GM19351 (cell line): ENCODE data around the gene B4GALT1.

ENCODE experiments used
- ATAC-seq: cut with Tn5 transposase; IDR thresholded peaks from one replicate; pipeline ENCODE4 v1.9.1; 2021; ENCODE audit warnings: mild to moderate bottlenecking, moderate library complexity; ENCODE audit not compliant: unreplicated experiment

The B4GALT1 gene

GRCh38 chr9:33125871-33126823 is 41.0 kb downstream of the B4GALT1 start:
- ATAC-seq = peak; percentile 34

- no peak for ATAC-seq
Observed at GRCh38 chr9:33125461-33125860, 41.7 kb downstream of the B4GALT1 start.

GRCh38 chr9:33124751-33125381 is 42.3 kb downstream of the B4GALT1 start:
- peak; percentile 67 for ATAC-seq

- ATAC-seq = no peak
Observed at GRCh38 chr9:33124046-33124445, 43.1 kb downstream of the B4GALT1 start.

DNA sequence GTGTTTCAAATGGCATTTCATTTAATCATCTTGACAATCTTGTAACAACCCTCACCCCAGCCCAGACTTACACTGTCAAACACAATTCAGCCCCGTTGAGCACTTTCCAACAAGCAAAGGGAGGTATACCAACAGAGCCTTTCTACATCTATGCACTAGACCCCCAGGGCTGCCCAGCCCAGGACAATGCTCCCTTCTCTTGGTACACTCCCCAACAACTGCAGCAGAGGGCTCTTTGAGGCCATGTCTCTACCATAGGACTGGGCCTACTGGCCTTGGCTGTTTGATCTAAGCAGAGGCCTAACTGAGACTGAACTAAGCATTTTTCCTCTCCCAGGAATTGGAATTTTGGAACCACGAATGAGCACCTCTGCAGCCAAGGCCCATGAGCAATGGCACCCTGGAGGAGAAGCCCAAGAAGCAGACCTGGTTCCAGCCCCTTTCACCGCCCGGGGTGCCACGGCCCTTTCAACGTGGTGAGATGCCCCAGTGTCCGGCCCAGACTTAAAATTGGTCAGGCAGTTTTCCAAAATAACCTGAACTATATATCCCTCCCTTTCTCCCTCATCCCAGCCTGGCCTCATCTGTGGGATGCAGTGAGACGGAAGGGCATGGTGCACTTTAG is 43.6 kb downstream of the B4GALT1 start:
- no peak for ATAC-seq

DNA sequence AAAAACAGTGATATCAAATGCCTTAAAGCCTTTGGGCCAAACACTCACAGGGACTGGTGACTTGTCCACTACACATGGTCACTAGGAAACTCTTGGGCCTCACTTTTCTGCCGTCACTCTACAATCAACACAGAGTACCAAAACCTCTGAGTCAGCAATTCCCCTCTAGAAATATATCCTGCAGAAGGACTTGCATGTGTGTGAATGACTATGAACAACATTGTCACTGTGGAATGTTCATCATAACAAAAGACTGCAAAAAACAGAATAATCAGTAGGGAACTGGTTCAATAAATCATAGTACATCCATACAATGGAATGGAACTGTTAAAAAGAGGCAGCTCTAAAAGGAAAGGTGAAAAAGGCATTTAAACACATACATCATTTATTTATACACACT is 46.5 kb downstream of the B4GALT1 start:
- no peak for ATAC-seq

DNA sequence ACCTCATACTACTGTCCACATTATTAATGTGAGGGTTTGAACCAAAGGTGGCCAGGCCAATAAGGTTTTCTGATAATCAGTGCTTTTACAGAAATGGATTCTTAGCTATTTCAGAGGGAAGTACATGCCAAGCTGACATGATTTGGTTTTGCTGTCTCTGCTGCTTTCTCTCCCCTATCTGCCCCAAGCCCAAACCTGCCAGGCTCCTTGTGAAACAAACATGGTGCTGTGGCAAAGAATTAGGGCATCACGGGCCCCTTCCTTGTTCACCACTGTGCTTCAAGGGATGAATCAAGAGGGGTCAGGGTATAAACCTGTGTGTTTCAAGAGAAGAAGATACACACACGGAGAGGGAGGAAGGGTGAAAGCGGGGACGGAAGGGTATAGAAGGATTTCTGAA is 49.3 kb downstream of the B4GALT1 start:
- no peak for ATAC-seq

DNA sequence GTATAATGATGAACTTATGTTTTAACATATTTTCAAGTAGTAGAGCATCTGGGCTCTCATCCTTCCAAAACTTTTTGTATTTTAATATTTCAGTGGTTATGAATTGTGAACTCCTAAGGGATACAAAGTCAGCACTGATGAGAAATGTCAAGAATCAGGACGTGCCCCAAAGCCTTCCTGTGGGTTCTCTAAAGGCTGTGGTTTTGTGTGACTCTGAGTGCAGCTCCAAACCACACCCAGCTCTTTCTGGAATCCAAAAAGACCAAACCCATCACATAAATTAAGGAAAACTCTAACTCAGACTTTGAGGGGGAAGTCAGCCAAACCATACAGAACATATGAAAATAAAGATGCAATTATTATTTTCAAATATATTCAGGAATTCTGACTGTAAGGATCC is 49.8 kb downstream of the B4GALT1 start:
- ATAC-seq = no peak

GRCh38 chr9:33116860-33117259 is 50.3 kb downstream of the B4GALT1 start:
- ATAC-seq = peak; percentile 70

DNA sequence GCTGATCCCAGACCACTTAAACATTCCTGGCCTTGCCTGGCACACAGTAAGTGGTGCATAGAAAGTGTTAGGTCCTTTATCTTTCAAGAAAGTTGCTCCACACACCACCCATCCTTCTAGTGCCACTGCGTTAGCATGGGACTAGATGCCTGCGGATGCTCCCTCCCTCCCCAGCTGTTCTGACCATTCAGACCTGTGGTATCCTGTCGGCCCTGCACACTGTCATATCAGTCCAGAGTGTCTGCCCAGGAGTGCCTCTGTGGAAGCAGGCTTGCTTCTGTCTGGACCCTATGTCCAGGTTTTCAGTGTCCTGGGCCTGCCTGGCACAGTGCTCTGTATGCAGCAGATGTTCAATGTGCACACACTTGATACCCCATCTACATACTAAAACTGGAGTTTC is 52.4 kb downstream of the B4GALT1 start:
- no peak for ATAC-seq

- no peak for ATAC-seq
Observed at GRCh38 chr9:33113799-33114547, 53.2 kb downstream of the B4GALT1 start.

GRCh38 chr9:33112094-33112493 is 55.0 kb downstream of the B4GALT1 start:
- no peak for ATAC-seq

DNA sequence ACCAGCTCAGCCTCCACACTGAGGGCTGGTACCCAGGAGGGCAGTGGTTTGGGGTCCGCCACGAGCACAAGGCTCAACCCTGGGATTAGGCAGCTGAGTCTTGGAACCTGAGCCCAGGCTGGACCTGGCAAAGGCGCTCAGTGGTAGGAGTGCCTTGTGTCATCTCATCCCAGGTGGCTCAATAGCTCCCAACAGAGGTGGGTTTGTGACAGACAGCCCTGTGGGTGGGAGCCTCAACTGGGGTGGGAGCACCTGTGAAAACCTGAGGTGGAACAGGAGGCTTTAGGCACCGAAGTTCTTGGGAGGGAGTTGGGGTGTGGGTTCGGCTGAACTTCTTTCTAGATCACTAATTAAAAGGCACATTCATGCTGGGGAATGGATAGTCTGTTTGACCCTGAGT is 55.5 kb downstream of the B4GALT1 start:
- no peak for ATAC-seq

DNA sequence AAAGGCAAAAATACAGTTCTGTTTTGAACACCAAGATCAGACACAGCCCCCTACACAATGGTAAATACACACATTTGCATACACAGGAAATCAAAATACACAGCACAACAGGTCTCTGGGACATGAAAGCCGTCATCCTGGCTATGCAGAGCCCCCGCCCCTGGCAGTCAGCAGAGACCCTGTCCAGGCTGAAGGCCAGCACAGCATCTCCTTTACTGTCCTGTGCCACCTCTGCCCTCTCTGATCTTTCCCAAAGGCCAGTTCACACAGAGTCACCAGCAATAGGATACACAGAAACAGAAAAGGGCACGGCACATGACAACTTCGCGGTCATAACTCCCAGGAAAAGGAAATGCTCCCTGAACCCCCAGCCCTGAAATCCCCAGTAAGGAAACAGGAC is 56.5 kb downstream of the B4GALT1 start:
- no peak for ATAC-seq

- ATAC-seq = no peak
Observed at GRCh38 chr9:33109850-33110595, 57.1 kb downstream of the B4GALT1 start.

GRCh38 chr9:33109097-33109496 is 58.0 kb downstream of the B4GALT1 start:
- no peak for ATAC-seq

DNA sequence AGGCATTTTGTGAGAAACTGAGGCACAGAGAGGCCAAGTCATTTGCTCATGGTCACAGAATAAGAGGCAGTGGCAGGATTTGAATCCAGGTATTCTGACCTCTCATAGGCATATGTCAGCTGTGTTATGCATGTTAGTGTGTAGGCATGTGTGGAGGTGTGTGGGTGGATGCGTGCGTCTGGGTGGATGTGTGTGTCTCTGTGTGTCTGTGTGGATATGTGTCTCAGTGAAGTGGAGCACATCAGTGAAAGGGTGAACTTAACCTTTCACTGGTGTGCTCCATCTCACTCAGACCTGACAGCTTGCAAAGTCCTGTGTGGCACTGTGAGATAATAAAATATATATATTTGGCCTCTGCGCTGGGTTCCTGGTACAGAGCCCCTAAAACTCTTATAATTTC is 58.7 kb downstream of the B4GALT1 start:
- ATAC-seq = no peak

GRCh38 chr9:33107762-33108161 is 59.4 kb downstream of the B4GALT1 start:
- no peak for ATAC-seq

DNA sequence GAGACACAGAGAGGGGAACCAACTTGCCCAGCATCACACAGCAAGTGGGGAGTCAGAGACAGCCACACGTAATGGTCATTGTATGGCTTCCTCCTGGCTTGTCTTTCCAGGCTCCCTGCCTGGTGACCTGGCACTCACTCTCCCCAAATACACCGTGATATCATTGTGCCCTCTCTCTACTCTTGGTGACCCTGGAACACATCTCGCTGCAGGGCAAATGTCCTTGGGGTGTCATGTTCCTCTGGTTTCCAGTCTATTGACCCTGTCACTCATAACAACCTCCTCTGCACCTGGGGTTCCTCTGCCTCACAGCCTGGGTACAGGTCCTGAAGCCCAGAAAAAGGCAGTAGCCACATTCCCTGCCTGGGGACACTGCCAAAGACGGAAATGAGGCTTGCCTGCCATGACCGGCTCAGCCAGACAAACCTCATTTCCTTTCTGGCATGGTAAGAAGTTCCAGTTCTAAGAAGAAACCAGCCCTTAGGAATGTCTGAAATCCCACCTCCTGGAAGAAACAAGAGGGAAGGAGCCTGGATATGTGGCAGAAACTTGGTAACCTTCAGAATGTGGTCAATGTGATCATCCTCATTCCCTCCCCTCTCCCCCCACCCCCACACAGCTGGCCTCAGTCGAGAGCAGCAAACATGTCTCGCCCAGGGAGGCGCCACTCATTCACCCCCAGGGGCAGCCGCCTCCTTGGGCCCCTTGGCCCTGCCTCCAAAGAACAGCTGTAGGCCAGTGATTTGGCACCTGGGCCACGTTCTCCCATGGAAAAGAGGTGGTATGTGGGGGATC is 60.1 kb downstream of the B4GALT1 start:
- no peak for ATAC-seq

DNA sequence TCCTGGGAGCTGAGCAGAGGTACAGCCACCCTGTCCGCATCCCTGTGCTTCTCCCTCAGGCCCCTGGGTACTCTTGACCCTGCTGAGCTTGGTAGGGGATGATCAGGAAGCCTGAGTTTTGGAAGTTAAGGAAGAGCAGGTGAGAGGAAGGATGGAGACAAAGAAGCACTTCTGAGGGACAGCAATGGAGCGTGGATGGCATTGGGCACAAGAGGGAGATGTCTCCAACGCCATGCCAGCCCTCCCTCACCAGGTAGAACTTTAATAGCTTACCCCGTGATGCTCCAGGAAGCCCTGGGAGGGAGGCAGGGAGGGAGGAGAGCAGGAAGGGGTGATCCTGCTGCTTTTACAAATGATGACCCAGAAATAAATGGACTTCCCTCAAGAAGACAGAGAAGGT is 60.8 kb downstream of the B4GALT1 start:
- no peak for ATAC-seq
